H9 (cell line): Measurements from ENCODE around the gene ATXN10. TPM values are rescaled to one million over a fixed set of nuclear protein-coding genes. Genes with fewer than 3 reads are reported as not detected.

Source experiments
- DNase-seq: peaks from one replicate; pipeline ENCODE4 v3.0.0-alpha.2; 2017
- H2AFZ ChIP-seq: one replicate; pipeline ENCODE4 v1.6.1; 2013; ENCODE audit warnings: mild to moderate bottlenecking, low read length, control low read depth, moderate library complexity
- H2AK5ac ChIP-seq: 2 replicates; pipeline ENCODE4 v1.6.1; 2013; ENCODE audit warnings: low read length, control low read depth, mixed read lengths; ENCODE audit not compliant: insufficient read length
- H2BK120ac ChIP-seq: one replicate; pipeline ENCODE4 v1.6.1; 2013; ENCODE audit warnings: low read depth, mild to moderate bottlenecking, low read length, control low read depth, inconsistent platforms; ENCODE audit not compliant: poor library complexity, severe bottlenecking
- H2BK12ac ChIP-seq: 2 replicates; pipeline ENCODE4 v1.6.1; 2013; ENCODE audit warnings: low read length, control low read depth, mixed read lengths, low read depth; ENCODE audit not compliant: insufficient read length
- H2BK15ac ChIP-seq: 2 replicates; pipeline ENCODE4 v1.6.1; 2013; ENCODE audit warnings: low read depth, low read length, control low read depth
- H2BK20ac ChIP-seq: one replicate; pipeline ENCODE4 v1.6.1; 2013; ENCODE audit warnings: low read depth, mild to moderate bottlenecking, low read length, control low read depth, inconsistent platforms; ENCODE audit not compliant: poor library complexity, severe bottlenecking
- H2BK5ac ChIP-seq: 2 replicates; pipeline ENCODE4 v1.6.1; 2013; ENCODE audit warnings: low read length, control low read depth, mixed read lengths; ENCODE audit not compliant: insufficient read length
- H3K14ac ChIP-seq: 2 replicates; pipeline ENCODE4 v1.6.1; 2013; ENCODE audit warnings: low read length, control low read depth; ENCODE audit not compliant: insufficient read depth
- H3K18ac ChIP-seq: 2 replicates; pipeline ENCODE4 v1.6.1; 2013; ENCODE audit warnings: low read depth, mild to moderate bottlenecking, mixed read lengths, low read length, control low read depth; ENCODE audit not compliant: insufficient read length
- H3K23ac ChIP-seq: 2 replicates; pipeline ENCODE4 v1.6.1; 2013; ENCODE audit warnings: low read length, control low read depth, mixed read lengths, low read depth; ENCODE audit not compliant: insufficient read length
- H3K23me2 ChIP-seq: 2 replicates; pipeline ENCODE4 v1.6.1; 2013; ENCODE audit warnings: low read depth, mild to moderate bottlenecking, mixed read lengths, low read length, control low read depth; ENCODE audit not compliant: insufficient read length, poor library complexity, severe bottlenecking
- H3K27ac ChIP-seq: 2 replicates; pipeline ENCODE4 v1.5.1; 2013; ENCODE audit warnings: low read length, control low read depth, mixed read lengths, low read depth; ENCODE audit not compliant: insufficient read length
- H3K27me3 ChIP-seq: 2 replicates; pipeline ENCODE4 v1.6.1; 2013; ENCODE audit warnings: low read length, control low read depth, inconsistent platforms; ENCODE audit not compliant: insufficient read depth
- H3K4ac ChIP-seq: 2 replicates; pipeline ENCODE4 v1.6.1; 2013; ENCODE audit warnings: low read depth, mild to moderate bottlenecking, control low read depth, inconsistent platforms, low read length, moderate library complexity
- H3K4me1 ChIP-seq: 2 replicates; pipeline ENCODE4 v1.6.1; 2013; ENCODE audit warnings: low read length, control low read depth, inconsistent platforms; ENCODE audit not compliant: insufficient read depth
- H3K4me2 ChIP-seq: 2 replicates; pipeline ENCODE4 v1.6.1; 2013; ENCODE audit warnings: low read length, control low read depth, mixed read lengths; ENCODE audit not compliant: insufficient read length, insufficient read depth
- H3K56ac ChIP-seq: 2 replicates; pipeline ENCODE4 v1.6.1; 2013; ENCODE audit warnings: low read depth, mild to moderate bottlenecking, mixed read lengths, low read length, control low read depth; ENCODE audit not compliant: insufficient read length
- H3K79me1 ChIP-seq: 2 replicates; pipeline ENCODE4 v1.6.1; 2013; ENCODE audit warnings: low read depth, mild to moderate bottlenecking, moderate library complexity, low read length, control low read depth, inconsistent platforms; ENCODE audit not compliant: insufficient read depth, poor library complexity, severe bottlenecking
- H3K79me2 ChIP-seq: 2 replicates; pipeline ENCODE4 v1.6.1; 2013; ENCODE audit warnings: low read length, control low read depth, inconsistent platforms; ENCODE audit not compliant: insufficient read depth
- H3K9ac ChIP-seq: 2 replicates; pipeline ENCODE4 v1.6.1; 2013; ENCODE audit warnings: low read length, control low read depth, mixed read lengths; ENCODE audit not compliant: insufficient read length; ENCODE audit errors: extremely low read depth
- H3K9me3 ChIP-seq: one replicate; pipeline ENCODE4 v1.6.1; 2013; ENCODE audit warnings: low read depth, low read length, inconsistent platforms; ENCODE audit not compliant: control insufficient read depth
- H3T11ph ChIP-seq: one replicate; pipeline ENCODE4 v1.6.1; 2013; ENCODE audit warnings: mild to moderate bottlenecking, low read length, control low read depth, inconsistent platforms
- H4K20me1 ChIP-seq: one replicate; pipeline ENCODE4 v1.6.1; 2013; ENCODE audit not compliant: control insufficient read depth, insufficient read length, insufficient read depth
- H4K5ac ChIP-seq: 2 replicates; pipeline ENCODE4 v1.6.1; 2013; ENCODE audit warnings: low read depth, mild to moderate bottlenecking, mixed read lengths, low read length, control low read depth; ENCODE audit not compliant: insufficient read length
- H4K8ac ChIP-seq: replicated peaks from 2 replicates; pipeline ENCODE4 v1.6.1; 2013; ENCODE audit warnings: low read length, control low read depth, mixed read lengths, low read depth; ENCODE audit not compliant: insufficient read length
- H4K91ac ChIP-seq: 2 replicates; pipeline ENCODE4 v1.6.1; 2013; ENCODE audit warnings: low read depth, mild to moderate bottlenecking, moderate library complexity, mixed read lengths, low read length, control low read depth; ENCODE audit not compliant: insufficient read length
- H3K27ac Mint-ChIP-seq, 3 experiments: 2 replicates in 2 of 3; 3 replicates in 1 of 3; pipeline ENCODE4 v1.8.0; 2020 to 2021; ENCODE audit warnings: mixed read lengths in 3 of 3, mild to moderate bottlenecking in 1 of 3, moderate library complexity in 1 of 3
- H3K27me3 Mint-ChIP-seq: 2 replicates; pipeline ENCODE4 v1.8.0; 2021; ENCODE audit warnings: low read depth, mild to moderate bottlenecking, moderate library complexity, mixed read lengths
- H3K36me3 Mint-ChIP-seq, 3 experiments: 2 replicates in 2 of 3; 3 replicates in 1 of 3; pipeline ENCODE4 v1.8.0; 2020 to 2021; ENCODE audit warnings: low read depth in 3 of 3, mixed read lengths in 3 of 3; ENCODE audit not compliant: insufficient read depth in 1 of 3
- H3K4me1 Mint-ChIP-seq, 2 experiments: 2 replicates each; pipeline ENCODE4 v1.8.0; 2020; ENCODE audit warnings: mixed read lengths in 2 of 2
- H3K4me3 Mint-ChIP-seq, 2 experiments: 2 replicates in 1 of 2; 3 replicates in 1 of 2; pipeline ENCODE4 v1.8.0; 2020 to 2021; ENCODE audit warnings: mild to moderate bottlenecking in 2 of 2, mixed read lengths in 2 of 2, moderate library complexity in 1 of 2
- H3K9me3 Mint-ChIP-seq, 2 experiments: 2 replicates in 1 of 2; 3 replicates in 1 of 2; pipeline ENCODE4 v1.8.0; 2020; ENCODE audit warnings: mild to moderate bottlenecking in 2 of 2, mixed read lengths in 2 of 2, moderate library complexity in 1 of 2
- CTCF ChIP-seq: fragments of 200-600 bp; sonication (generic); conservative IDR thresholded peaks from 3 replicates; pipeline ENCODE4 v1.8.0; 2021; ENCODE audit warnings: antibody characterized with exemption, mild to moderate bottlenecking
- WGBS: extraction: QIAGEN DNeasy Blood & Tissue Kit; methylation state at CpG from one replicate; pipeline ENCODE4 v1.1.7; 2013; ENCODE audit warnings: missing lambda C conversion rate, low lambda C conversion rate, mixed read lengths; ENCODE audit not compliant: insufficient read length; ENCODE audit errors: extremely low coverage; 5-methylcytosine and 5-hydroxymethylcytosine counted together
- total RNA-seq: library from RNA; stranded (reverse); gene quantifications from 2 replicates; pipeline ENCODE4 v1.2.1, GENCODE V29; 2021

ATXN10 gene
- total RNA-seq, 1 experiment from 2014 or later, result 210 TPM

DNA sequence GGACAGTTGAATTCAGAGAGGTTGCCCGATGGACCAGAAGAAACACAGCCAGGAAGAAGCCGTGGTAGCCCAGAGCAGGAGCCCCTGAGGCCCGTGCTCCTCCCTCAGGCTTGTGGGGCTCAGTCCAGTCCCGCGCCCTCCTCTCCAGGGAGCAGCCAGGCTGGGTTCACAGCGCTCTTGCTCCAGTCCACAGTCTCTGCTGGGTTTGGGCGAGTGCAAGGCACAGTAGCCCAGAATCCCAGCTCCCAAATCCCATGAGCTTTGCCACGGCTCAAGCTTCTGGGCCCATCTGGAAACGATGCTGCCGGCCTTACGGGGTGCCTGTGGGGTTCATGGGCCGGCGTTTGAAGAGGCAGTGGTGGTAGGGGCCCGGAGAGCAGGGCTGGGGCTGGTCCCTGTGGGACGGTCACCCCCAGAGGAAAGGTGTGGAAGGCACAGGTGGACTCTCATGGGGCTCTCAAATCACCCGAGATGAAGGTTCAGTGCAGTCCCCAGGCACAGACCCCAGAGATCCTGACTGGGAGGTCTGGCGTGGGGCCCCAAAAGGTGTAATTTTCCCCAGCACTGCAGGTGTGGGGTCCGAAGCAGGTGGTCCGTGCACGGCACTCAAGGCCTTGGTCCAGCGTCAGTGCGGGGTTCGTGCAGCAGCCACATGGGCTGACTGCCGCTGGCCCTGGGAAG is 30.6 kb upstream of the ATXN10 start:
- Histone ChIP-seq H2BK15ac (no peak overlapping the region), H3K79me1 (no peaks in the 10 kb centered on the region), H3K4me2 (no peak overlapping the region), H3K27ac (no peak overlapping the region), H2AK5ac (no peak overlapping the region), H4K91ac (no peak overlapping the region), H3K18ac (no peak overlapping the region), H3K56ac (no peak overlapping the region), H3K14ac (peak overlapping the region; percentile 20; the same call in 1 of the 2 replicates), H3K27me3 (no peaks in the 10 kb centered on the region; the same call in 1 of the 2 replicates), H2BK20ac (no peak overlapping the region), H4K5ac (no peak overlapping the region), H4K20me1 (no peaks in the 10 kb centered on the region), H3K9ac (no peak overlapping the region), H3K79me2 (no peaks in the 10 kb centered on the region), H3K4ac (no peak overlapping the region), H2BK5ac (no peak overlapping the region), H3K4me1 (no peaks in the 10 kb centered on the region; the same call in 1 of the 2 replicates), H2BK12ac (no peak overlapping the region), H2BK120ac (no peak overlapping the region), H3K23ac (no peak overlapping the region), H3K9me3 (no peaks in the 10 kb centered on the region), H2AFZ (no peak overlapping the region), H3K23me2 (no peaks in the 10 kb centered on the region), H3T11ph (no peak overlapping the region), H4K8ac (no peak overlapping the region)
- WGBS, result no CpG with 5 or more reads among the region's 24 CpGs
- Mint-ChIP-seq H3K36me3 (no peaks in the 10 kb centered on the region), H3K4me3 (no peak overlapping the region), H3K9me3 (no peaks in the 10 kb centered on the region), H3K27me3 (peaks cover 49% of the 10 kb centered on the region), H3K4me1 (peaks cover 33 to 34% of the 10 kb centered on the region in 2 experiments), H3K27ac (no peak overlapping the region)
- TF ChIP-seq CTCF, result no peak
- DNase-seq, result no peak
